ENCODE results near the gene LMAN1L. TPM values are rescaled to one million over a fixed set of nuclear protein-coding genes. Genes with fewer than 3 reads are reported as not detected.

Gene LMAN1L
- total RNA-seq, 1 donor from 2014 or later, result 8.1 TPM

DNA sequence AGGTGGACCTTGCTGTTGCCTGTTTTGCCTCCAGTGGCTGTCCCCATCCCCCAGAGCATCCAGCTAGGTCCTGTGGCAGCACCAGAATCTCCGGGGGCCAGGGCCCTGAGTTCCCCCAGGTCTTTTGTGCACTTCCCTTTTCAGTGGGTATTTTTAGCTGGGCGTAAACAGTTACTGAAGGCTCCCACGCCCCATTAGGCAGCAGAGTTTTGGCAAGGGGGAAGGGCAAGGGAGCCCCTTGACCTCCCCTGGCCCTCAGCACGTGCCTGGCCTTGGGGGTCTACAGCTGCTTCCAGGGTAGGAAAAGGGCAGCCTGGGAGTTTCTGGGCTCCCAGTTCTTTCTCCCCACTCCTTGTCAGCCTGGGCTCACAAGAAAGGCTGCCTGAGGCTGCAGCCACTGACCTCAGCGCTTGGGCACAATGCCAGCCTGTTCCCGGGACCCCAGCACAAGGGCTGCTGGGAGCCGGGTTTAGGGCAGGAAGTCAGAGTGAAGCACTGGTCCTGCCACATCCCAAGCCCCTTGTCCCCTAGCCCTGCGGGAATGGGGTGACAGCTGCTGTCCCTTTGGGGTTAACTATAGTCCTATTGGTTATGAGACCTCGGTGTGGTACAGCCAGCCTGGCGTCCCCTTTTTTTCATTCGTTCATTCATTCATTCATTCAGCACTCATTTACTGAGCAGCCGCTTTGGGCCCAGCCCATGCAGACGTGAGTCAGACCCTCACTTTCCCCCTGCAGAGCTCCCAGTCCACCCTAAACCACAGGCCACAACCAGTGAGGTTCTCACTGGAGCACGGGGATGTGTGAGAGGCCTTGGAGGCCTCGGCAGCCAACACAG lies 22.3 kb upstream of the LMAN1L start:
- DNase-seq, result peak; percentile 82
- no peaks in the 10 kb centered on the region for H3K27me3 ChIP-seq (ENCODE audit: low read depth)
- peaks cover 96% of the 10 kb centered on the region for H3K4me1 ChIP-seq
- H3K36me3 ChIP-seq, result no peaks in the 10 kb centered on the region
- intact Hi-C loops (cut with micrococcal nuclease), result no loop called here
- H3K27ac ChIP-seq (replicated peaks), result peak overlapping the region; percentile 98
- peak overlapping the region; percentile 45 for H3K4me3 ChIP-seq
- no peaks in the 10 kb centered on the region for H3K9me3 ChIP-seq (replicated peaks)
- TF ChIP-seq CTCF (IDR thresholded peaks at IDR 0.05; ENCODE audit: borderline replicate concordance), result no peak

DNA sequence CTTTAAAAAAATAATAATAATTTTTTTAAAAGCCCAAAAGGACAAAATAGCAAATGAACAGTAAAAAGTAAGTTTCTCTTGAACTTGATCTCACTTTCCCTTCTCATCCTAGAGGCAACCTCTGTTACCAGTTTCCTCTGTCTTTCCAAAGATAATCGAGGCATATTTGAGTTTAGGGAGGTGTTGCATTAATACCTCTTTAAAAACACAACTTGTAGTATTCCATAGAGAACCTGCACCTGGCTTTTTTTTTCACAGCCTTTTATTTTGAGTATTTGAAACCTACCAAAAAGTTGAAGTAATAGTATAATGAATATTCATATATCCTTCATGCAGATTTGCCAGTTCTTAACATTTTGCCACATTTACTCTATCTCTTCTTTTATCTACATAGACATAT lies 21.6 kb upstream of the LMAN1L start:
- no peaks in the 10 kb centered on the region for H3K9me3 ChIP-seq (replicated peaks)
- H3K27ac ChIP-seq (replicated peaks), result peak overlapping the region; percentile 98
- no peak for DNase-seq
- peaks cover 89% of the 10 kb centered on the region for H3K4me1 ChIP-seq
- no peak overlapping the region for H3K4me3 ChIP-seq
- intact Hi-C loops (cut with micrococcal nuclease), result no loop called here
- no peaks in the 10 kb centered on the region for H3K27me3 ChIP-seq (ENCODE audit: low read depth)
- no peak for TF ChIP-seq CTCF (IDR thresholded peaks at IDR 0.05; ENCODE audit: borderline replicate concordance)
- H3K36me3 ChIP-seq, result no peaks in the 10 kb centered on the region

DNA sequence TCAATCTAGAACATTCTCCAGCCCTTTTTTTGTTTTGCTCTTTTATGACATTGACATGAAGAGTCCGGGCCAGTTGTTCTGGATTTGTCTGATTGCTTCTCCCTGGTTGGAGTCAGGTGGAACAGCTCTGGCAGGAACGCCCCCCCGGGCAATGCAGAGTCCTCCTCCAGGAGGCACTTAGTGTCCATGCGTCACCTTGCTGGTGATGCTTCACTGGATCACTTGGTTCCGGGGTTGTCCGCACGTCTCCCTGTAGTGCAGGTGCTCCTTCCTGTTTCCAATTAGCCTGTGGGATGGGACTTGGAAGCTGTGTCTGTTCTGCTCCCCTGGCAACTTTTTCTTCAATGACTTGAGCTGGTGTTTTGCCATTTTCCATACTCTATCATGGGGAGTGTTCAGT lies 21.0 kb upstream of the LMAN1L start:
- TF ChIP-seq CTCF (IDR thresholded peaks at IDR 0.05; ENCODE audit: borderline replicate concordance), result no peak
- no peaks in the 10 kb centered on the region for H3K36me3 ChIP-seq
- no peak overlapping the region for H3K4me3 ChIP-seq
- no peaks in the 10 kb centered on the region for H3K27me3 ChIP-seq (ENCODE audit: low read depth)
- peak overlapping the region; percentile 98 for H3K27ac ChIP-seq (replicated peaks)
- peaks cover 82% of the 10 kb centered on the region for H3K4me1 ChIP-seq
- DNase-seq, result no peak
- no peaks in the 10 kb centered on the region for H3K9me3 ChIP-seq (replicated peaks)
- intact Hi-C loops (cut with micrococcal nuclease), result no loop called here

DNA sequence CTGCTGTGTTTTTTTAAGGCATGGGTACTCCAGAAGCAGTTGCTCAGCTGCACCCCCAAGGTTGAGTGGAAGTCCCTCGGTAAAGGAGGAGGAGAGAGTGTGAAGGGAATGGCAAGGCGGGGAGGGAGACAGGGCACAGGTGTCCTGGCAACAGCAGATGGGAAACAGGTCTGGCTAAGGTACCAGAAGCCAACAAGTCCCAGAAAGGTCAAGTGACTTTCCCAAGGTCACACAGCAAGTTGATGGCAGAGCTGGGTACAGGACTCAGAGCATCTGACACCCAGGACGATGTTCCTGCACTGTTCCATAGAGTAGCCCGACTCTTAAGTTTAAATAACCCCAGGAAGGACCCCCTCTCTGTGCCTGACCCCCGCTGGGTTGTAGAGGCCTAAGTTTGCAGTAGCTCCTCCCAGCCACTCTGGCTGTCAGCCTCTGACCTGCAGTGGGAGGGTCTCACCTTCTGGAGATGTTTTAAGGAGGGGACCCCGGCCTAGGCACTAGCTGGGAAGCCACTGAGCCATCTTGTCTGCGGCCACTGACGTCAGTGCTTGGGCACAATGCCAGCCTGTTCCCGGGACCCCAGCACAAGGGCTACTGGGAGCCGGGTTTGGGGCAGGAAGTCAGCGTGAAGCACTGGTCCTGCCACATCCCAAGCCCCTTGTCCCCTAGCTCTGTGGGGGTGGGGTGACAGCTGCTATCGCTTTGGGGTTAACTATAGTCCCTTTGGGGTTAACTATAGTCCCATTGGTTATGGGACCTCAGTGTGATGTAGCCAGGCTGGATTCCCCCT lies 20.2 kb upstream of the LMAN1L start:
- Histone ChIP-seq H3K36me3 (no peaks in the 10 kb centered on the region), H3K4me3 (no peak overlapping the region), H3K9me3 (replicated peaks) (no peaks in the 10 kb centered on the region), H3K27me3 (ENCODE audit: low read depth) (no peaks in the 10 kb centered on the region), H3K4me1 (peaks cover 78% of the 10 kb centered on the region), H3K27ac (replicated peaks) (peak overlapping the region; percentile 98)
- DNase-seq, result no peak
- intact Hi-C loops (cut with micrococcal nuclease), result no loop called here
- no peak for TF ChIP-seq CTCF (IDR thresholded peaks at IDR 0.05; ENCODE audit: borderline replicate concordance)

DNA sequence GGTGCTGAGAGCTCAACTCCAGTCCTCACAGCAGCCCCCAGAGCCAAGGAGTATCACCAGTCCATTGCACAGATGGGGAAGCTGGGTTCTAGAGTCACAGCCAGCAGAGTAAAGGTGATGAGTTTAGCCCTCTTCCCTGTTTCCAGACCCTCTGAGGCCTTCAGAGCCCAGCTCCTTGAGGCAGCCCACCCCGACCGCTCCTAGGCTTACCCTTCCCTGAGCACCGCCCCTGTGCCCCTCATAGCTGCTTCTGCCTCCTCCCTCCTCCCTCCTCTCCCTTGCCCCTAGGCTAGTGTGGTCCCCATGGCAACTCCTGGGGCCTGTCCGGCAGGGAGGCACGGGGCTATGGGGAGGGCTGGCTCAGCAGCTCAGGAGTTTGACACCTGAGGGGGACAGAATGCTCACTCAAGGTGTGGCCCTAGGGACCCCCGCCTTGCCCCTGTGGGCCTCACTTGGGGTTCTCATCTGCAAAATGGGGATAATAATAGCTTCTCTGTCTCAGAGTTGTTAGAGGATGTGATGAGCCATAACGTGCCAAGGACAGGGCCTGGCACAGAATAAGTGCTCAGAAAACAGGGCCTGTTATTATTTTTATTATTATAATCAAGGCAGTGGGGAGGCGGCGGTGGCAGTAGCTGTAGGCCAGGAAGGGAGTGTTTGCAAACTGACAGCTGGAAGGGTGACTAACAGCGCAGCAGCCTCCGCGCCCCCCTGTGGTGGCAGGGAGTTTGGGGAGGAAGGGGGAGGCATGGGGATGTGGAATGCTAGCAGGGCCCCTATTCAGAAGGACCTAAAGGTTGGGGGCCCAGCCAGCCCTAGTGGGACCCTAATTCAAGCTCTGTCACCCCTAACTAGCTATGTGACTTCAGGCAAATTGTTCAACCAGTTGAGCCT lies 19.3 kb upstream of the LMAN1L start:
- TF ChIP-seq CTCF (IDR thresholded peaks at IDR 0.05; ENCODE audit: borderline replicate concordance), result peak; percentile 31
- peak overlapping the region; percentile 17 for H3K27ac ChIP-seq (replicated peaks)
- H3K9me3 ChIP-seq (replicated peaks), result no peaks in the 10 kb centered on the region
- intact Hi-C loops (cut with micrococcal nuclease), result no loop called here
- H3K36me3 ChIP-seq, result no peaks in the 10 kb centered on the region
- H3K4me3 ChIP-seq, result no peak overlapping the region
- no peaks in the 10 kb centered on the region for H3K27me3 ChIP-seq (ENCODE audit: low read depth)
- DNase-seq, result no peak
- H3K4me1 ChIP-seq, result peaks cover 78% of the 10 kb centered on the region
